ENCODE measurements around the gene TESPA1. TPM values are rescaled to one million over a fixed set of nuclear protein-coding genes. Genes with fewer than 3 reads are reported as not detected.

The TESPA1 gene
- total RNA-seq, 1 experiment from 2014 or later: 0.39 TPM

GRCh38 chr12:54967461-54967860 is 17.1 kb downstream of the TESPA1 start:
- Mint-ChIP-seq H3K9me3 (no peaks in the 10 kb centered on the region), H3K36me3 (no peaks in the 10 kb centered on the region), H3K27me3 (ENCODE audit: low read depth) (peaks cover 2% of the 10 kb centered on the region; the same call in 1 of the 2 replicates), H3K27ac (no peak overlapping the region), H3K4me3 (no peak overlapping the region), H3K4me1 (no peaks in the 10 kb centered on the region)
- DNase-seq (ENCODE audit: low spot score): no peak
- ChIA-PET CTCF (interaction anchor here (1.5 kb wide), 1 partner anchor 25 kb away, joined by 3 read pairs; no protein-coding TSS in a partner anchor), POLR2A (no interaction called here)
- TF ChIP-seq MAX (CRISPR knock-in tag; IDR thresholded peaks at IDR 0.05): no peak
- TF ChIP-seq, protein P1, sequence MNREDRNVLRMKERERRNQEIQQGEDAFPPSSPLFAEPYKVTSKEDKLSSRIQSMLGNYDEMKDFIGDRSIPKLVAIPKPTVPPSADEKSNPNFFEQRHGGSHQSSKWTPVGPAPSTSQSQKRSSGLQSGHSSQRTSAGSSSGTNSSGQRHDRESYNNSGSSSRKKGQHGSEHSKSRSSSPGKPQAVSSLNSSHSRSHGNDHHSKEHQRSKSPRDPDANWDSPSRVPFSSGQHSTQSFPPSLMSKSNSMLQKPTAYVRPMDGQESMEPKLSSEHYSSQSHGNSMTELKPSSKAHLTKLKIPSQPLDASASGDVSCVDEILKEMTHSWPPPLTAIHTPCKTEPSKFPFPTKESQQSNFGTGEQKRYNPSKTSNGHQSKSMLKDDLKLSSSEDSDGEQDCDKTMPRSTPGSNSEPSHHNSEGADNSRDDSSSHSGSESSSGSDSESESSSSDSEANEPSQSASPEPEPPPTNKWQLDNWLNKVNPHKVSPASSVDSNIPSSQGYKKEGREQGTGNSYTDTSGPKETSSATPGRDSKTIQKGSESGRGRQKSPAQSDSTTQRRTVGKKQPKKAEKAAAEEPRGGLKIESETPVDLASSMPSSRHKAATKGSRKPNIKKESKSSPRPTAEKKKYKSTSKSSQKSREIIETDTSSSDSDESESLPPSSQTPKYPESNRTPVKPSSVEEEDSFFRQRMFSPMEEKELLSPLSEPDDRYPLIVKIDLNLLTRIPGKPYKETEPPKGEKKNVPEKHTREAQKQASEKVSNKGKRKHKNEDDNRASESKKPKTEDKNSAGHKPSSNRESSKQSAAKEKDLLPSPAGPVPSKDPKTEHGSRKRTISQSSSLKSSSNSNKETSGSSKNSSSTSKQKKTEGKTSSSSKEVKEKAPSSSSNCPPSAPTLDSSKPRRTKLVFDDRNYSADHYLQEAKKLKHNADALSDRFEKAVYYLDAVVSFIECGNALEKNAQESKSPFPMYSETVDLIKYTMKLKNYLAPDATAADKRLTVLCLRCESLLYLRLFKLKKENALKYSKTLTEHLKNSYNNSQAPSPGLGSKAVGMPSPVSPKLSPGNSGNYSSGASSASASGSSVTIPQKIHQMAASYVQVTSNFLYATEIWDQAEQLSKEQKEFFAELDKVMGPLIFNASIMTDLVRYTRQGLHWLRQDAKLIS (CRISPR knock-in tag; IDR thresholded peaks at IDR 0.05; ENCODE audit: borderline replicate concordance): no peak
- no peak for TF ChIP-seq USF1 (CRISPR knock-in tag; IDR thresholded peaks at IDR 0.05)
- no peak for TF ChIP-seq TEAD1 (CRISPR knock-in tag; IDR thresholded peaks at IDR 0.05)
- TF ChIP-seq E2F1 (CRISPR knock-in tag; IDR thresholded peaks at IDR 0.05): no peak
- TF ChIP-seq, protein P2, sequence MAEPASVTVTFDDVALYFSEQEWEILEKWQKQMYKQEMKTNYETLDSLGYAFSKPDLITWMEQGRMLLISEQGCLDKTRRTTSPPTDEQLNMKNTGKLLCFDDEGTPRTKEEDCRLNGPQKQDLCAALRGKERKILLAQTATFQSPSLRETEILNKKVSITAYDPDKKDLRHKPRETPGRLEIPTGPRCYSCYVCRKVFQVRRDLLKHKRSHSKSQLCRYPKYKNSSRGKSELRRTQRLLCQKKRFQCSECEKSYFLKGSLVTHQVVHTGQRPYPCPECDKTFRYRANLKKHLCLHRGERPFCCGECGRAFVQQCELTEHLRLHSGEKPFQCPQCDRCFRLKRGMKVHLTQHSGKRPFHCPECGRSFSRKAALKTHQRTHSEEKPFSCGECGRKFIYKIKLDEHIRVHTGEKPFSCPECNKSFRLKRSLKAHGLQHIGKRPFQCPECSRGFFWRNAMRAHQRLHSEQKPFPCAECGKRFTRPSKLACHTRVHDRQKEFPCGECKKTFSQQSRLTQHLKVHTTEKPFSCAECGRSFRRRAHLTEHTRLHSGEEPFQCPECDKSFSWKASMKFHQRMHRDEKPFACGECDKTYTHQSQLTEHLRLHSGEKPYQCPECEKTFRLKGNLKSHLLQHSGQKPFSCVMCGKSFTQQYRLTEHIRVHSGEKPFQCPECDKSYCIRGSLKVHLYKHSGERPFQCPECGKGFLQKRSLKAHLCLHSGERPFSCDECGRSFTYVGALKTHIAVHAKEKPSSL (CRISPR knock-in tag; conservative IDR thresholded peaks at IDR 0.05): no peak
- no peak for TF ChIP-seq GTF2I (CRISPR knock-in tag; conservative IDR thresholded peaks at IDR 0.05)
- no peak for TF ChIP-seq KAT7 (CRISPR knock-in tag; IDR thresholded peaks at IDR 0.05; ENCODE audit: borderline replicate concordance)
- TF ChIP-seq GRHL2 (CRISPR knock-in tag; IDR thresholded peaks at IDR 0.05; ENCODE audit: insufficient replicate concordance, severe bottlenecking): no peak
- TF ChIP-seq ATF1 (CRISPR knock-in tag; IDR thresholded peaks at IDR 0.05): no peak
- no peak for TF ChIP-seq NR3C1 (CRISPR knock-in tag; conservative IDR thresholded peaks at IDR 0.05; ENCODE audit: low read depth)
- no peak for TF ChIP-seq FOXP4 (CRISPR knock-in tag; IDR thresholded peaks at IDR 0.05)
- TF ChIP-seq, protein P3, sequence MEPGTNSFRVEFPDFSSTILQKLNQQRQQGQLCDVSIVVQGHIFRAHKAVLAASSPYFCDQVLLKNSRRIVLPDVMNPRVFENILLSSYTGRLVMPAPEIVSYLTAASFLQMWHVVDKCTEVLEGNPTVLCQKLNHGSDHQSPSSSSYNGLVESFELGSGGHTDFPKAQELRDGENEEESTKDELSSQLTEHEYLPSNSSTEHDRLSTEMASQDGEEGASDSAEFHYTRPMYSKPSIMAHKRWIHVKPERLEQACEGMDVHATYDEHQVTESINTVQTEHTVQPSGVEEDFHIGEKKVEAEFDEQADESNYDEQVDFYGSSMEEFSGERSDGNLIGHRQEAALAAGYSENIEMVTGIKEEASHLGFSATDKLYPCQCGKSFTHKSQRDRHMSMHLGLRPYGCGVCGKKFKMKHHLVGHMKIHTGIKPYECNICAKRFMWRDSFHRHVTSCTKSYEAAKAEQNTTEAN (CRISPR knock-in tag; IDR thresholded peaks at IDR 0.05): no peak
- no peak for TF ChIP-seq NR2C2 (CRISPR knock-in tag; IDR thresholded peaks at IDR 0.05)
- no peak for TF ChIP-seq ZBTB21 (CRISPR knock-in tag; IDR thresholded peaks at IDR 0.05; ENCODE audit: borderline replicate concordance)
- TF ChIP-seq GABPB1 (CRISPR knock-in tag; IDR thresholded peaks at IDR 0.05): no peak
- TF ChIP-seq AR (CRISPR knock-in tag; IDR thresholded peaks at IDR 0.05): no peak
- no peak for TF ChIP-seq ATF3 (CRISPR knock-in tag; conservative IDR thresholded peaks at IDR 0.05)
- no peak for ATAC-seq
